Hepatocyte (in vitro differentiated cells): ENCODE results near the gene KNL1. TPM values are rescaled to one million over a fixed set of nuclear protein-coding genes. Genes with fewer than 3 reads are reported as not detected.

Experiments
- DNase-seq: peaks from one replicate; pipeline ENCODE4 v3.0.0-alpha.2; 2016; ENCODE audit warnings: low spot score
- H2AFZ ChIP-seq: fragments of 200-600 bp; sonication (generic); 2 replicates; pipeline ENCODE4 v1.6.0; 2016; ENCODE audit warnings: antibody characterized with exemption, mild to moderate bottlenecking
- H3K27ac ChIP-seq: fragments of 200-600 bp; sonication (generic); 2 replicates; pipeline ENCODE4 v1.5.1; 2016; ENCODE audit warnings: mild to moderate bottlenecking
- H3K27me3 ChIP-seq: fragments of 200-600 bp; sonication (generic); 2 replicates; pipeline ENCODE4 v1.6.1; 2016
- H3K36me3 ChIP-seq: fragments of 200-600 bp; sonication (generic); replicated peaks from 2 replicates; pipeline ENCODE4 v1.5.1; 2016; ENCODE audit warnings: low read depth; ENCODE audit not compliant: insufficient read depth
- H3K4me1 ChIP-seq: fragments of 200-600 bp; sonication (generic); 2 replicates; pipeline ENCODE4 v1.5.1; 2016; ENCODE audit warnings: mild to moderate bottlenecking, moderate library complexity; ENCODE audit not compliant: insufficient read depth
- H3K4me2 ChIP-seq: fragments of 200-600 bp; sonication (generic); 2 replicates; pipeline ENCODE4 v1.6.0; 2016
- H3K4me3 ChIP-seq: fragments of 200-600 bp; sonication (generic); 2 replicates; pipeline ENCODE4 v1.5.1; 2016; ENCODE audit warnings: mild to moderate bottlenecking
- H3K79me2 ChIP-seq: fragments of 200-600 bp; sonication (generic); 2 replicates; pipeline ENCODE4 v1.6.0; 2017; ENCODE audit warnings: mild to moderate bottlenecking
- H3K9me2 ChIP-seq: fragments of 200-600 bp; sonication (generic); replicated peaks from 2 replicates; pipeline ENCODE4 v1.6.0; 2017; ENCODE audit warnings: mild to moderate bottlenecking; ENCODE audit not compliant: insufficient read depth
- H3K9me3 ChIP-seq: fragments of 200-600 bp; sonication (generic); 2 replicates; pipeline ENCODE4 v1.5.1; 2016; ENCODE audit warnings: low read depth, mild to moderate bottlenecking
- H4K20me1 ChIP-seq: fragments of 200-600 bp; sonication (generic); 2 replicates; pipeline ENCODE4 v1.6.0; 2016; ENCODE audit warnings: mild to moderate bottlenecking; ENCODE audit not compliant: insufficient read depth, poor library complexity, severe bottlenecking
- CTCF ChIP-seq: fragments of 200-600 bp; sonication (generic); IDR thresholded peaks from 2 replicates; pipeline ENCODE4 v1.5.1; 2016; ENCODE audit warnings: antibody characterized with exemption, mild to moderate bottlenecking; ENCODE audit not compliant: poor library complexity
- EZH2 ChIP-seq: fragments of 200-600 bp; sonication (generic); IDR thresholded peaks from 2 replicates; pipeline ENCODE4 v1.6.1; 2016; ENCODE audit warnings: antibody characterized with exemption, mild to moderate bottlenecking, borderline replicate concordance
- EZH2phosphoT487 ChIP-seq: fragments of 200-600 bp; sonication (generic); IDR thresholded peaks from one replicate; pipeline ENCODE4 v1.6.1; 2018; ENCODE audit warnings: antibody characterized with exemption, mild to moderate bottlenecking, low read depth, moderate library complexity; ENCODE audit not compliant: unreplicated experiment, severe bottlenecking
- WGBS: methylation state at CpG from one replicate; pipeline ENCODE4 v1.1.6; 2016; ENCODE audit warnings: low lambda C conversion rate; ENCODE audit errors: missing lambda C conversion rate; 5-methylcytosine and 5-hydroxymethylcytosine counted together
- polyA plus RNA-seq: library from polyadenylated mRNA; unstranded; fragments of >200 nt; fragmentation: Nextera tagmentation; extraction: Ambion mirVana; gene quantifications from 2 replicates; pipeline ENCODE4 v1.2.1, GENCODE V29; 2016
- total RNA-seq: library from RNA; depleted of rRNA; stranded (reverse); fragments of >200 nt; gene quantifications from 2 replicates; pipeline ENCODE4 v1.2.3, GENCODE V29; 2014

KNL1 gene
- total and polyA plus RNA-seq, 2 experiments from 2014 or later: 3.0 to 15.7 TPM

- Histone ChIP-seq H3K4me2 (no peak overlapping the region), H3K4me3 (no peak overlapping the region), H4K20me1 (no peaks in the 10 kb centered on the region), H2AFZ (no peak overlapping the region), H3K27me3 (no peaks in the 10 kb centered on the region), H3K27ac (no peak overlapping the region), H3K9me2 (no peaks in the 10 kb centered on the region), H3K9me3 (no peaks in the 10 kb centered on the region), H3K36me3 (no peaks in the 10 kb centered on the region), H3K79me2 (no peaks in the 10 kb centered on the region), H3K4me1 (no peaks in the 10 kb centered on the region)
- DNase-seq: no peak
- no peak for TF ChIP-seq CTCF
- TF ChIP-seq EZH2: no peak
- TF ChIP-seq EZH2phosphoT487: no peak
Observed at GRCh38 chr15:40684381-40684780, 90.3 kb downstream of the KNL1 start.

GRCh38 chr15:40685376-40685775, 91.3 kb downstream of the KNL1 start:
- H2AFZ ChIP-seq: no peak overlapping the region

DNA sequence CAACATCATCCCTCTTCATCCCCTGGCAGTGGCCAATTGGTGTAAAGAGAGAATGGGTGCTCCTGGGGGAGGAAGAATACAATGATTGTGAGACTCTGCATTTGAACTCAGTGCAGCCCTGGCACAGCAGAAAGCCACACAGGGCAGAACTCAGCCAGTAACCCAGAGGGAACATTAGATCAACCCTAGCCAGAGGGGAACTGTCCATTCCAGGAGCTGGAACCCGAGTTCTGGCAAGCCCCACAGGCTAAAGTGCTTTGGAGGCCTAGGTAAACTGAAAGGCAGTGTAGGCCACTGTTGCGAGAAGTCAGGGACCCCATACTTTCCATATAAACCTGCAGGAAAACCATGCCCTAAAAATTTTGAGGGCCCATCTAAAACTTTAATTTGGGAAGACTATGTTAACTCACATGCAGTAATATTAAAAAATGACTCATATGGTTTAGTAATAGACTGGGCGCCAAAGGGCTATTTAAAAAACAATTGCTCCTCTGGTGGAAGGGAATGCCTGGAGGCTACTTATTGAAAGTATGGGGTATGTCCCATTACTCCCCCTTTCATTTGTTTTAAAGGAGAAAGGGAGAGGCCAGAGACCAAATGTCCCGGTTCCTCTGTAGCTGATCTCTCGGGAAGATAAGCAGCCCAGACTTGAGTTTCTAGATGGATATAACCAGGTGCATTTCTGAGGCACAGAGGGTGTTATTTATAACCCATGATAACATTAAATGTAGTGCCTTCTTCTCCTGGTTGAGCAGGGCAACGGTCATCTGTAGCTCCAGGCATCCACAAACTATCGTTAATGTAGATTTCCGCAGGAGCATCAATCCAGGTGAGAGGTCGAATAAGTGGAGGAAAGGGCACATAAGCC, 95.1 kb downstream of the KNL1 start:
- Histone ChIP-seq H3K9me3 (no peaks in the 10 kb centered on the region), H3K27ac (no peak overlapping the region), H3K4me2 (no peak overlapping the region), H3K79me2 (peaks cover 16% of the 10 kb centered on the region), H3K4me1 (peaks cover 7% of the 10 kb centered on the region), H2AFZ (no peak overlapping the region), H3K9me2 (no peaks in the 10 kb centered on the region), H3K27me3 (no peaks in the 10 kb centered on the region), H4K20me1 (no peaks in the 10 kb centered on the region), H3K4me3 (no peak overlapping the region), H3K36me3 (no peaks in the 10 kb centered on the region)
- TF ChIP-seq EZH2: no peak
- TF ChIP-seq CTCF: no peak
- TF ChIP-seq EZH2phosphoT487: no peak
- DNase-seq: no peak
- 72% methylated on average over 9 of the region's 9 CpGs for WGBS

More at GRCh38 chr15:40685376-40685775, 91.3 kb downstream of the KNL1 start:
- no peak for DNase-seq
- Histone ChIP-seq H3K36me3 (no peaks in the 10 kb centered on the region), H4K20me1 (no peaks in the 10 kb centered on the region), H3K79me2 (no peaks in the 10 kb centered on the region), H3K9me2 (no peaks in the 10 kb centered on the region), H3K27ac (no peak overlapping the region), H3K27me3 (no peaks in the 10 kb centered on the region), H3K4me1 (no peaks in the 10 kb centered on the region), H3K4me2 (no peak overlapping the region), H3K4me3 (no peak overlapping the region), H3K9me3 (no peaks in the 10 kb centered on the region)
- WGBS: 88% methylated on average over 2 of the region's 2 CpGs
- TF ChIP-seq EZH2phosphoT487: no peak
- no peak for TF ChIP-seq CTCF
- no peak for TF ChIP-seq EZH2
